ENCODE measurements around the gene MARCHF6. TPM values are rescaled to one million over a fixed set of nuclear protein-coding genes. Genes with fewer than 3 reads are reported as not detected.

Gene MARCHF6
- total RNA-seq, 1 experiment from 2014 or later: 117 TPM

DNA sequence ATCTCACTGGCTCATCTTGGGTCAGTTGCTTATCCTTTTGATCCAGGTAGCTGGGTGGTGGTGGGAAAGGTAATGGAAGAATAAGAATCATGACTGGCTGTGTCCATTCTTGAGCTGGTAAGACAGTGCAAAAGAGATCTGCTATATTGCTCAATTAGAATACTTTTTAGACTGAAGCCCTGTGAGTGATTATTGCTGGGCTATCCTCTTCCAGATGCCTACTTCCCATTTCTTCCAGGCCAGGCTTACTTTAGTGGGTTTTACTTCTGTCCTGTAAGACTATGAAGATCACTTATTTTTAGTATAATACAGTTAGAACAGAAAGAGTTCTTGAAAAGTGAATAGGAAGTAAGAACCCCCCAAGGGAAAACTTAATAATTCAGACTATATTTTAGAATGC, 7.2 kb downstream of the MARCHF6 start:
- no peak overlapping the region for H3K4me3 Mint-ChIP-seq
- no peaks in the 10 kb centered on the region for H3K27me3 Mint-ChIP-seq (ENCODE audit: low read depth)
- ATAC-seq (no peak), DNase-seq (ENCODE audit: low spot score) (no peak)
- POLR2A ChIA-PET: no interaction called here
- no peaks in the 10 kb centered on the region for H3K9me3 Mint-ChIP-seq
- H3K36me3 Mint-ChIP-seq: no peaks in the 10 kb centered on the region
- TF ChIP-seq TEAD4 (CRISPR knock-in tag; IDR thresholded peaks at IDR 0.05) (no peak), ZNF219 (CRISPR knock-in tag; IDR thresholded peaks at IDR 0.05; ENCODE audit: borderline replicate concordance) (no peak), MLX (CRISPR knock-in tag; IDR thresholded peaks at IDR 0.05) (no peak), ATF6 (CRISPR knock-in tag; IDR thresholded peaks at IDR 0.05) (no peak), AFF4 (CRISPR knock-in tag; IDR thresholded peaks at IDR 0.05; ENCODE audit: borderline replicate concordance) (no peak), GABPB1 (CRISPR knock-in tag; IDR thresholded peaks at IDR 0.05) (no peak), ZNF671 (CRISPR knock-in tag; IDR thresholded peaks at IDR 0.05) (no peak), NFE2L1 (CRISPR knock-in tag; IDR thresholded peaks at IDR 0.05) (no peak), USF2 (CRISPR knock-in tag; IDR thresholded peaks at IDR 0.05) (no peak), ELF4 (CRISPR knock-in tag; IDR thresholded peaks at IDR 0.05; ENCODE audit: low read depth) (no peak), ARID4B (CRISPR knock-in tag; IDR thresholded peaks at IDR 0.05; ENCODE audit: borderline replicate concordance) (no peak)
- TF ChIP-seq, protein P1, sequence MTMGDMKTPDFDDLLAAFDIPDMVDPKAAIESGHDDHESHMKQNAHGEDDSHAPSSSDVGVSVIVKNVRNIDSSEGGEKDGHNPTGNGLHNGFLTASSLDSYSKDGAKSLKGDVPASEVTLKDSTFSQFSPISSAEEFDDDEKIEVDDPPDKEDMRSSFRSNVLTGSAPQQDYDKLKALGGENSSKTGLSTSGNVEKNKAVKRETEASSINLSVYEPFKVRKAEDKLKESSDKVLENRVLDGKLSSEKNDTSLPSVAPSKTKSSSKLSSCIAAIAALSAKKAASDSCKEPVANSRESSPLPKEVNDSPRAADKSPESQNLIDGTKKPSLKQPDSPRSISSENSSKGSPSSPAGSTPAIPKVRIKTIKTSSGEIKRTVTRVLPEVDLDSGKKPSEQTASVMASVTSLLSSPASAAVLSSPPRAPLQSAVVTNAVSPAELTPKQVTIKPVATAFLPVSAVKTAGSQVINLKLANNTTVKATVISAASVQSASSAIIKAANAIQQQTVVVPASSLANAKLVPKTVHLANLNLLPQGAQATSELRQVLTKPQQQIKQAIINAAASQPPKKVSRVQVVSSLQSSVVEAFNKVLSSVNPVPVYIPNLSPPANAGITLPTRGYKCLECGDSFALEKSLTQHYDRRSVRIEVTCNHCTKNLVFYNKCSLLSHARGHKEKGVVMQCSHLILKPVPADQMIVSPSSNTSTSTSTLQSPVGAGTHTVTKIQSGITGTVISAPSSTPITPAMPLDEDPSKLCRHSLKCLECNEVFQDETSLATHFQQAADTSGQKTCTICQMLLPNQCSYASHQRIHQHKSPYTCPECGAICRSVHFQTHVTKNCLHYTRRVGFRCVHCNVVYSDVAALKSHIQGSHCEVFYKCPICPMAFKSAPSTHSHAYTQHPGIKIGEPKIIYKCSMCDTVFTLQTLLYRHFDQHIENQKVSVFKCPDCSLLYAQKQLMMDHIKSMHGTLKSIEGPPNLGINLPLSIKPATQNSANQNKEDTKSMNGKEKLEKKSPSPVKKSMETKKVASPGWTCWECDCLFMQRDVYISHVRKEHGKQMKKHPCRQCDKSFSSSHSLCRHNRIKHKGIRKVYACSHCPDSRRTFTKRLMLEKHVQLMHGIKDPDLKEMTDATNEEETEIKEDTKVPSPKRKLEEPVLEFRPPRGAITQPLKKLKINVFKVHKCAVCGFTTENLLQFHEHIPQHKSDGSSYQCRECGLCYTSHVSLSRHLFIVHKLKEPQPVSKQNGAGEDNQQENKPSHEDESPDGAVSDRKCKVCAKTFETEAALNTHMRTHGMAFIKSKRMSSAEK (CRISPR knock-in tag; IDR thresholded peaks at IDR 0.05; ENCODE audit: borderline replicate concordance): no peak
- TF ChIP-seq, protein P2, sequence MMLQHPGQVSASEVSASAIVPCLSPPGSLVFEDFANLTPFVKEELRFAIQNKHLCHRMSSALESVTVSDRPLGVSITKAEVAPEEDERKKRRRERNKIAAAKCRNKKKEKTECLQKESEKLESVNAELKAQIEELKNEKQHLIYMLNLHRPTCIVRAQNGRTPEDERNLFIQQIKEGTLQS (CRISPR knock-in tag; conservative IDR thresholded peaks at IDR 0.05): no peak
- TF ChIP-seq, protein P3, sequence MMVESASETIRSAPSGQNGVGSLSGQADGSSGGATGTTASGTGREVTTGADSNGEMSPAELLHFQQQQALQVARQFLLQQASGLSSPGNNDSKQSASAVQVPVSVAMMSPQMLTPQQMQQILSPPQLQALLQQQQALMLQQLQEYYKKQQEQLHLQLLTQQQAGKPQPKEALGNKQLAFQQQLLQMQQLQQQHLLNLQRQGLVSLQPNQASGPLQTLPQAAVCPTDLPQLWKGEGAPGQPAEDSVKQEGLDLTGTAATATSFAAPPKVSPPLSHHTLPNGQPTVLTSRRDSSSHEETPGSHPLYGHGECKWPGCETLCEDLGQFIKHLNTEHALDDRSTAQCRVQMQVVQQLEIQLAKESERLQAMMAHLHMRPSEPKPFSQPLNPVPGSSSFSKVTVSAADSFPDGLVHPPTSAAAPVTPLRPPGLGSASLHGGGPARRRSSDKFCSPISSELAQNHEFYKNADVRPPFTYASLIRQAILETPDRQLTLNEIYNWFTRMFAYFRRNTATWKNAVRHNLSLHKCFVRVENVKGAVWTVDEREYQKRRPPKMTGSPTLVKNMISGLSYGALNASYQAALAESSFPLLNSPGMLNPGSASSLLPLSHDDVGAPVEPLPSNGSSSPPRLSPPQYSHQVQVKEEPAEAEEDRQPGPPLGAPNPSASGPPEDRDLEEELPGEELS (CRISPR knock-in tag; IDR thresholded peaks at IDR 0.05): no peak
- peaks cover 15% of the 10 kb centered on the region for H3K4me1 Mint-ChIP-seq
- no peak overlapping the region for H3K27ac Mint-ChIP-seq
- CTCF ChIA-PET: interaction anchor here (1.4 kb wide), 1 partner anchor 77 kb away, joined by 4 read pairs; no protein-coding TSS in a partner anchor

Measured in WTC11 (cell line).